NCI-H69 (cell line): ENCODE data around the gene PDIA6.
"Not testable (repeated sequence)": the region's sequence is repeated elsewhere in the genome, so short reads cannot be mapped to it uniquely, and the experiment has no call there.

Experiments used
- DNase-seq: peaks from one replicate; lab custom pipeline; 2025; lab: John Stamatoyannopoulos, UW

Gene PDIA6

GRCh38 chr2:10833021-10833420, 20.4 kb upstream of the PDIA6 start:
- DNase-seq, result no peak

- peak; percentile 73 for DNase-seq
These were observed 19.8 kb upstream of the PDIA6 start for GRCh38 chr2:10832203-10832936.

- DNase-seq, result no peak
These were observed 18.9 kb upstream of the PDIA6 start for GRCh38 chr2:10831400-10831985.

GRCh38 chr2:10830641-10831399, 18.2 kb upstream of the PDIA6 start:
- no peak for DNase-seq

- DNase-seq, result no peak
These were observed 17.6 kb upstream of the PDIA6 start for GRCh38 chr2:10830203-10830602.

- peak; percentile 4 for DNase-seq
These were observed 16.7 kb upstream of the PDIA6 start for GRCh38 chr2:10829299-10829698.

GRCh38 chr2:10828346-10828745, 15.8 kb upstream of the PDIA6 start:
- no peak for DNase-seq

- DNase-seq, result no peak
These were observed 14.0 kb upstream of the PDIA6 start for GRCh38 chr2:10826625-10827024.

- no peak for DNase-seq
These were observed 13.4 kb upstream of the PDIA6 start for GRCh38 chr2:10826026-10826425.

- DNase-seq, result no peak
These were observed 11.6 kb upstream of the PDIA6 start for GRCh38 chr2:10824191-10824590.

GRCh38 chr2:10820978-10821695, 8.6 kb upstream of the PDIA6 start:
- no peak for DNase-seq

- no peak for DNase-seq
These were observed 8.0 kb upstream of the PDIA6 start for GRCh38 chr2:10820562-10820961.

- DNase-seq, result no peak
These were observed 7.2 kb upstream of the PDIA6 start for GRCh38 chr2:10819714-10820314.

GRCh38 chr2:10818984-10819383, 6.4 kb upstream of the PDIA6 start:
- DNase-seq, result no peak

GRCh38 chr2:10818305-10818704, 5.7 kb upstream of the PDIA6 start:
- DNase-seq, result not testable (repeated sequence)

GRCh38 chr2:10817413-10817812, 4.8 kb upstream of the PDIA6 start:
- DNase-seq, result no peak

GRCh38 chr2:10814571-10815331, 2.2 kb upstream of the PDIA6 start:
- DNase-seq, result peak; percentile 6

- no peak for DNase-seq
These were observed 1.6 kb upstream of the PDIA6 start for GRCh38 chr2:10814142-10814541.

GRCh38 chr2:10813163-10814138, 866 bp upstream of the PDIA6 start:
- DNase-seq, result not testable (repeated sequence)

- DNase-seq, result peak; percentile 20
These were observed 1.1 kb downstream of the PDIA6 start for GRCh38 chr2:10811517-10811916.
